ENCODE results near the gene CBFA2T3.

The CBFA2T3 gene

GRCh38 chr16:88957887-88958577, 19.0 kb downstream of the CBFA2T3 start:
- peak; percentile 17 for DNase-seq

DNA sequence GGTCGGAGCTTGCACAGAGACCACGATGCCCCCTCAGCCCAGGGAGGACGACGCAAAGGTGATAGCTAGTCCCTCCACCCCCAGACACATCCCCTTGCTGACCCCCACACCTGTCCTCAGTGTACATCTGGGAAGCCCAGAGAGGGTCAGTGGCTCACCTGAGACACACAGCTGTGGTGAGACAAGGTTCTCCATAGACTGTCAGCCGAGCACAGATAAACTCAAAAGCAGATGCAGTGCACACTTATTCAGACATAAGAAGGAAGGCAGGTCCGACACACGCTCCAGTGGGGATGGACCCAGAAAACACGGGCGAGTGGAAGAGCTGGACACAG, 19.6 kb downstream of the CBFA2T3 start:
- no peak for DNase-seq

DNA sequence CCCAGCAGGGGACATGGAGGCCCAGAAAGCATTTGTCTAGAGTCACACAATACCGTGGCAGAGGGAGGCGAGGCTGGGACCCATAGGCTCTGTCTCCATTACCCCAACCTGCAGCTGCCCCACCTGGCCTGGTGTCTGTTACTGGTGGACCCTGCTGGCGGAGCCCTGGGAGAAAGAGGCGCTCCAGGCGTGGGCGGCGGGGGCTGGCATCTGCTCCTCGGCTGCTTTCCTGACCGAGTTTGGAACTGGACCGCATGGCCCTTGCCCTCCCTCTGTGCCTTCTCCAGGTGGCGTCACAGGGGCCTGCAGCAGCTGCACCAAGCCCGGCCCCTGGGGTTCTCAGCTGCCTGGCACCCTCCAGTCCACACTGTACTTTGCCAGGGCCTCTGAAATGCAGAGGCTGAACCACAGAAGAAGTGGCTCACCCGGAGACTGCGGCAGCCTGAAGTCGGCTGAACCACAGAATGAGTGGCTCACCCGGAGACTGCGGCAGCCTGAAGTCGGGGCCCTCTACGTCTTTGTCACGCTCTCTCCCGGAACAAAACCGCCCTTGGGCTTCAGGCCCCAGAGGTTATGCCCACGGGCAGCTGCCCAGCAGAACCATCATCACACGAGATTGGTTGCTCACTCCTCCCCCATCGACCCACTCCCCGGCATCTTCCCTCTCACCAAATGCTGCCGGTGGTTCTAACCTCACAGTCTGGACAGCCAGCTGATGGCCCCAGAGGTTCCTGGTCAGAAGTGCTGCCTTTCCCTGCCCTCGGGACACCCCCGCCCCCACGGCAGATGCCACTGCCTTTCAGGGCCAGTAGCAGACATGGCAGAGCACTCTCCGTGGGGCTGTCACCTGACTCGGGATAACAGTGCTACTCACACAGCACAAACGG, 20.2 kb downstream of the CBFA2T3 start:
- DNase-seq, result no peak

GRCh38 chr16:88955906-88956305, 21.1 kb downstream of the CBFA2T3 start:
- no peak for DNase-seq

- no peak for DNase-seq
These were observed 23.9 kb downstream of the CBFA2T3 start for GRCh38 chr16:88953003-88953690.

DNA sequence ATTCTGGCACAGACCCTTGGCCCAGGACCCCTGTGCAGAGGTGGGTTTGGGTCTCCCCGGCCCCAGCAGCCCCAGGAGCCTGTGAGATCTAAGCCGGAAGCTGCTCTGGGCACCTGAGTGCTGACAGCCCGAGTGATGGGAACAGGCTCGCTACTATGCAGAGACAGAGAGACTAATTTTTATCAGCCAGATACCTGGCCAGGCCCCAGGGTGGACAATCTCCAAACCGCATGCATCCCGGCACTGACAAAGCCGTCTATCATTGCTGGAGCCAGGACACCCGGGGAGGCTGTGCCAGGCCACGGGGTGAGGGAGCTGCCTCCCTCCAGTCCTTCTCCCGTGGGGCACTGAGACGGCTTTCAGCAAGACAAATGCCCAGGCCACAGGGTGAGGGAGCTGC, 25.0 kb downstream of the CBFA2T3 start:
- no peak for DNase-seq

DNA sequence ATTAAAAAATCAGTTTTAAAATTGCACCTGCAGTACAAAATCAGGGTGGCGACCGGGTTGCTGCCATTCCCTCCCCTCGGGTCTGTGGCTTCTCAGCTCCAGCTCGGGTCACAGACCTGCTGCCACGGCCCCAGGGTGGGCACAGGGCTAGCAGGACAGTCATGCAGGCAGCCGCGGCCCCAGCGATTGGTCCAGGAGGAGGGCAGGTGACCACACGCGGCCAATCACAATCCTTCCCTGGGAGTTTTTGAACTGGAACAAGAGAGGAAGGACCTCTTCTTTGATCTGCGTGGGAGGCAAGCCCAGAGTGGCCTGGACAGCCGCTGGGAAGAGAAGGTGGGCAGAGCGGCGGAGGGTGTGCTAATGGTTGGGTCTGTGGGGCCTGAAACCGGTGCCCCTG, 25.5 kb downstream of the CBFA2T3 start:
- no peak for DNase-seq

- DNase-seq, result no peak
These were observed 28.1 kb downstream of the CBFA2T3 start for GRCh38 chr16:88948781-88949490.

DNA sequence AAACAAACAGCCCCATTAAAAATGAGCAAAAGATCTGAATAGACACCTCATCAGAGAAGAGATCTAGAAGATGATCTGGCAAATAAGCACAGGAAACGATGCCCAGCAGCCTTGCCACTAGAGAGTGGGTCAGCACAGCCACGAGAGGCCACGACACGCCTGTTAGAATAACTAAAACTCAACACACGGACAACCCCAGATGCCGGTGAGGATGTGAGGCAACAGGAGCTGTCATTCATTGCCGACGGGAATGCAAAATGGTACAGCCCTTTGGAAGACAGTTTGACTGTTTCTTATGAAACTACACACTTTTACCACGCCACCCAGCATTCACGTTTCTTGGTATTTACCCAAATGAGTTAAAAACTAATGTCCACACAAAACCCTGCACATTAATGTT, 31.5 kb downstream of the CBFA2T3 start:
- no peak for DNase-seq

DNA sequence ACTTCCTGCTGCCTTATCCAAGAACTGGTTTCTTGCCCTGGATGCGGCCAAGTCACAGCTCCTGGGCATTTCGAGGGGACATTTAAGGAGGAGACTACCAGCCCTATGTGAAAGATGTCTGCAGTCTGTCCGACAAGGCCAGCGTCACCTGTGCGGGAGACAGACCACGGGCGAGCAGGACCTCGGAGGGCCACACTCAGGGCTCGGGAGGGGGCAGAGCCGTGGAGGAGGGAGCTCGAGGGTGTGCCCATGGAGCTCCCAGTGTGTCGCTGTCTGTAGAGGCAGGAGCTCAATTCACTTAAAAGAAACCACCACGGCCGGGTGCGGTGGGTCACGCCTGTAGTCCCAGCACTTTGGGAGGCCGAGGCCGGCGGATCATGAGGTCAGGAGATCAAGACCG, 33.3 kb downstream of the CBFA2T3 start:
- DNase-seq, result no peak

- no peak for DNase-seq
These were observed 33.8 kb downstream of the CBFA2T3 start for GRCh38 chr16:88943131-88943664.

DNA sequence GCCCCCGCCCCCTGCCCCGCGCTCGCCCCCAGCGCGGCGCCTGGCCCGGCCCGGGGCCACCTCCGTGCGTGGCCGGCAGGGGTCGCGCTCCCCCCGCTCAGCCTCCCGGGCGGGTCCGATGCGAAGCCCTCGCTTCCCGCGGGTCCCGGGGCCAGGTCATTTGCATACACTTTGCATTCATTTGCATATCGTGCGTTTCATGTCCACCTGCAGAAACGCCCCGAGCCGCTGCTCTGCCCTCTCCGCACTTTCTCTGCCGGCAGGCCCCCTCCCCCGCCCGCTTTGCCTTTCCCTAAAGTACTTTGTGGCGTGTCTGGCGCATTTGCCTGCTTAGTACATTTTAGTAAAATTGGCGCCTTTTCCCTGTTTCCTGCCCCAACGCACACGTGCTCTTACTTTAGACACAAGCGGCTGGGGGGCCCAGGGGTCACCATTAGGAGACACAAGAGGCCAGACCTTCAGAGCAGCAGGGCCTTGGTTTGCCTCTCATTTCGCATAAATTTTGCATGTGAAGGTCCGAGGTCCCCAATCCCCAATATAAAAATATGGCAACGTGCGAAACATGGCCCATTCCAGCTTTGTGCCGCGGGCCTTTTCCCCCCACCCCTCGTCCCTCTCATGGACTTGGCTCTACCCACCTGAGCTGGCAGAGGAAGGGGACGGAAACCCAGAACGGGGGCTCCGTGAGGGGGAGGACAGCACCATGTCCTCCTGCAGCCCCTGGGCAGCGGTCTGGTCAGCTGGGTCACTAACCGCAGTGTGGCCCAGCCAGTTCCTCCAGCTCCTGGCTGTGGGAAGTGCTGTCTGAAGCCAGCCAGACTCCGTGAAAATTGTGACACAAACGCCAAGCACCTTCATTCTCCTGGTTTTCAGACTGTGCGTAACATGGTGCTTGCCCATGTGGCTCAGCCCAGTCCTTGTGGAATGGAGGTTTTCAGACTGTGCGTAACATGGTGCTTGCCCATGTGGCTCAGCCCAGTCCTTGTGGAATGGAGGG, 34.8 kb downstream of the CBFA2T3 start:
- peak; percentile 59 for DNase-seq

- no peak for DNase-seq
These were observed 35.9 kb downstream of the CBFA2T3 start for GRCh38 chr16:88940862-88941817.

- DNase-seq, result no peak
These were observed 36.8 kb downstream of the CBFA2T3 start for GRCh38 chr16:88939972-88940861.

GRCh38 chr16:88939245-88939971, 37.6 kb downstream of the CBFA2T3 start:
- DNase-seq, result no peak

GRCh38 chr16:88938777-88939244, 38.2 kb downstream of the CBFA2T3 start:
- DNase-seq, result no peak

DNA sequence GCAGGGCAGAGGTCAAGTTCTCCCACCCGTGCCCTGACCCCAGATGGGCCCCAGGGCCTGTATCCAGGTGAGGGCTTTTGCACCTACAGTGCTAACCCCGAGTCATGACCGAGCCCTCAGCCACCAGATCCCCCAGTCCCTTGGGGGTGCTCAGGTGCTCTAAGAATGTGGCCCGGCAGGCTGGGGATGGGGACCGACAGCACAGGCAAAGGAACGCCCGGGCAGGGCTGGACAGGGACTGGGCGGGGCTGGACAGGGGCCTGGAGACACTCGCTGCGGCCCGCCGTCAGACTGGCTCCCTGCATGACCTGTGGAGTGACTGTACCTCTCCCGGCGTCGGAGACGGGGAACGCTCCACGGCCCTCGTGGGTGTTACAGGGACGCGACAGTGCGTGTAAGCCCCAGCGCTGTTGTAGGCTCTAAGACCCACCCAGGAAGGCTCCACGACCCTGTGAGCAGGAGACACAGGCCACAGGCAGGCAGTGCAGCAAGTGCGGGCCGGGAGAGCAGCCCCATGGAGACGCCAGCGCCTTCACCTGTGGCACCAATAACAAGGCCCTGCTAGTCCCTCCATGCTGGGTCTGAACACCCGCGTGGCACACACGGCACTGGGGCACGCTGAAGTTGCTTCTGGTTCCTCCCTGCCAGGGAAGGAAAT, 38.8 kb downstream of the CBFA2T3 start:
- no peak for DNase-seq

GRCh38 chr16:88937206-88937621, 39.8 kb downstream of the CBFA2T3 start:
- no peak for DNase-seq

All from CD4-positive, alpha-beta T cell treated with Interleukin-10 for 1 hour (primary cell).